Neutrophil (primary cell): ENCODE results near the gene CNTNAP2.
"Not testable (repeated sequence)": the region's sequence is repeated elsewhere in the genome, so short reads cannot be mapped to it uniquely, and the experiment has no call there.

Source experiments
- H3K27ac ChIP-seq: fragments of 200-600 bp; sonication (generic); 2 replicates; pipeline ENCODE4 v1.5.1; 2016; ENCODE audit warnings: mild to moderate bottlenecking, moderate library complexity
- H3K27me3 ChIP-seq: fragments of 200-600 bp; sonication (generic); 2 replicates; pipeline ENCODE4 v1.6.0; 2016; ENCODE audit warnings: mild to moderate bottlenecking
- H3K36me3 ChIP-seq: fragments of 200-600 bp; sonication (generic); 2 replicates; pipeline ENCODE4 v1.5.1; 2017
- H3K4me1 ChIP-seq, 2 experiments: fragments of 200-600 bp in 1 of 2; sonication (generic) in 1 of 2; 1 replicate in 1 of 2; 2 replicates in 1 of 2; pipeline versions ENCODE4 v1.5.1 to v1.6.1; 2013 to 2016; ENCODE audit warnings: low read depth in 1 of 2, low read length in 1 of 2, mild to moderate bottlenecking in 1 of 2, moderate library complexity in 1 of 2; ENCODE audit not compliant: control insufficient read depth in 1 of 2, insufficient read depth in 1 of 2
- H3K4me3 ChIP-seq, 2 experiments: fragments of 200-600 bp in 1 of 2; sonication (generic) in 1 of 2; 1 replicate in 1 of 2; 2 replicates in 1 of 2; pipeline ENCODE4 v1.5.1; 2013 to 2016; ENCODE audit warnings: low read depth in 1 of 2, low read length in 1 of 2, mild to moderate bottlenecking in 1 of 2, moderate library complexity in 1 of 2
- H3K9me3 ChIP-seq: fragments of 200-600 bp; sonication (generic); 2 replicates; pipeline ENCODE4 v1.5.1; 2016
- TF ChIP-seq, protein P1 (sequence below): fragments of 200-600 bp; sonication (generic); IDR thresholded peaks from 2 replicates; pipeline ENCODE4 v1.5.1; 2016; ENCODE audit warnings: antibody characterized with exemption

The CNTNAP2 gene

DNA sequence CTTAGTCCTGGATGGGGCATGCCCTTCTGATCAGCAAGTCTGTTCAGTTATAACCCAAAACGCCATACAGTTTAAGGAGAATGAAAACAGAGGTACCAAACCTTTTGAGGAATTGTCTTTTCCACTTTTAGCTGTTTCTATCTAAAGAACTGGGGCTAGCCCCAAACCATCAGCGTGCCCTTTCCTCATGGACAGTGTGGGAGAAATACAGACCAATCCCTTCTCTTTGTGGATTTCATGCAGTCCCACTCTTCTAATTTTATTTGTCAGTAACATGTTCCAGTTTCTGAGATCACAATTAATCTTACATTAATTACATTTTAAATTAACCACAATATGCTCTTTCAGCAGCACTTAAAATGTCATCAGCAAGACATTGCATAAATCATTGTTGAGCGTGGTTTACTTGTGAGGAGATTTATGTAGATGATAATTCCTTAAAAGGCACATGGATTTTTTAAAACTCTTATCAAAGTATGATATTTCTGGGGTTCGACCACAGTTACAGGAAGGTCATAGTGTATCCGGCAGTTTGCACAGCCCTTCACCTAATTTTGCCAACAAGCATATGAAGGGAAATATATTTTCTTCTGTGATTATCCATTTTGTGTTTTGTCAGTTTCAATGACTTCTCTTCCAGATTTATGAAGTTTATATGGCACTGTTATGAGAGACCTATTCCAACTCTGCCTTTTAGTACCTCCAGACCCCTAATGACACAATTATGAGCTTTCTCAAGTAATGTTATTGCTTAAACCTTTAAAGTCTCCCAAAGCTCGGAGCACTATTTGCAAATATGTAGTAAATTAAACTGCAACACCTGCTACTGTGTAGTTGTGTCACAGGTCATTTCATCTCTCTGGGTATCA is 1605.6 kb downstream of the CNTNAP2 start:
- Histone ChIP-seq H3K27me3 (no peaks in the 10 kb centered on the region), H3K9me3 (no peaks in the 10 kb centered on the region), H3K36me3 (no peaks in the 10 kb centered on the region), H3K4me3 (no peak overlapping the region), H3K4me1 (no peaks in the 10 kb centered on the region), H3K27ac (no peak overlapping the region)
- TF ChIP-seq, protein P1, sequence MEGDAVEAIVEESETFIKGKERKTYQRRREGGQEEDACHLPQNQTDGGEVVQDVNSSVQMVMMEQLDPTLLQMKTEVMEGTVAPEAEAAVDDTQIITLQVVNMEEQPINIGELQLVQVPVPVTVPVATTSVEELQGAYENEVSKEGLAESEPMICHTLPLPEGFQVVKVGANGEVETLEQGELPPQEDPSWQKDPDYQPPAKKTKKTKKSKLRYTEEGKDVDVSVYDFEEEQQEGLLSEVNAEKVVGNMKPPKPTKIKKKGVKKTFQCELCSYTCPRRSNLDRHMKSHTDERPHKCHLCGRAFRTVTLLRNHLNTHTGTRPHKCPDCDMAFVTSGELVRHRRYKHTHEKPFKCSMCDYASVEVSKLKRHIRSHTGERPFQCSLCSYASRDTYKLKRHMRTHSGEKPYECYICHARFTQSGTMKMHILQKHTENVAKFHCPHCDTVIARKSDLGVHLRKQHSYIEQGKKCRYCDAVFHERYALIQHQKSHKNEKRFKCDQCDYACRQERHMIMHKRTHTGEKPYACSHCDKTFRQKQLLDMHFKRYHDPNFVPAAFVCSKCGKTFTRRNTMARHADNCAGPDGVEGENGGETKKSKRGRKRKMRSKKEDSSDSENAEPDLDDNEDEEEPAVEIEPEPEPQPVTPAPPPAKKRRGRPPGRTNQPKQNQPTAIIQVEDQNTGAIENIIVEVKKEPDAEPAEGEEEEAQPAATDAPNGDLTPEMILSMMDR: no peak

DNA sequence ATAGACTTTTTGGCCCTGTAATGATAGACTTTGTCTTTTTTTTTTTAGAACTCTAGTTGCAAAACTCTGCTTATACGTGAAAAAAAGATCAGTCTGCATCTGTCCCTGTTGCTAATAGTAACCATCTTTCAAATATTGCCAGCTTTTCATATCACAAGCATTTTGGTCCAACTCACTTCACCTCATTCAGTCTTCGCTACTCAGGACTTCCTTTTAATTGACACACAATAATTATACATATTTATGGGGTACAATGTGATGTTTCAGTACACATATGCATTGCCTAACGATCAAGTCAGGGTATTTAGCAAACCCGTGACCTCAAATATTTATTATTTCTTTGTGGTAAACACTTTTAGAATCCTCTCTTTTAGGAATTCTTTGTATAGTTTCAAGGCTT is 1606.9 kb downstream of the CNTNAP2 start:
- no peaks in the 10 kb centered on the region for H3K36me3 ChIP-seq
- no peak overlapping the region for H3K27ac ChIP-seq
- no peak overlapping the region for H3K4me3 ChIP-seq
- TF ChIP-seq, protein P1: no peak
- H3K4me1 ChIP-seq: no peaks in the 10 kb centered on the region
- no peaks in the 10 kb centered on the region for H3K27me3 ChIP-seq
- H3K9me3 ChIP-seq: no peaks in the 10 kb centered on the region

DNA sequence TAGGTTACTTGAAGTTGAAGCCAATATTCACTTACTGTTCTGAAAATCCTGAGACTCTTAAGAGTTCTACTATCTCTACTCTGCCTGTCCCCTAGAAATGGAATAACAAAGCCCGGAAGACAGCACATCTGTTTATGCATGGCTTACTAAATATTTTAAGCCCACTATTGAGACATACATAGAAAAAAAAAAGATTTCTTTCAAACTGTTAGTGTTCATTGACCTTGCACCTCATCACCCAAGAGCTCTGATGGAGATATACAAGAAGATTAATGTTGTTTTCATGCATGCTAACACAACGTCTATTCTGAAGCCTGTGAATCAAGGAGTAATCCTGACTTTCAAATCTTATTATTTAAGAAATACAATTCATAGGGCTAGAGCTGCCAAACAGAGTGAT is 1614.7 kb downstream of the CNTNAP2 start:
- Histone ChIP-seq H3K36me3 (no peaks in the 10 kb centered on the region), H3K9me3 (no peaks in the 10 kb centered on the region), H3K4me3 (no peak overlapping the region), H3K4me1 (no peaks in the 10 kb centered on the region), H3K27me3 (no peaks in the 10 kb centered on the region), H3K27ac (no peak overlapping the region)
- TF ChIP-seq, protein P1: no peak

DNA sequence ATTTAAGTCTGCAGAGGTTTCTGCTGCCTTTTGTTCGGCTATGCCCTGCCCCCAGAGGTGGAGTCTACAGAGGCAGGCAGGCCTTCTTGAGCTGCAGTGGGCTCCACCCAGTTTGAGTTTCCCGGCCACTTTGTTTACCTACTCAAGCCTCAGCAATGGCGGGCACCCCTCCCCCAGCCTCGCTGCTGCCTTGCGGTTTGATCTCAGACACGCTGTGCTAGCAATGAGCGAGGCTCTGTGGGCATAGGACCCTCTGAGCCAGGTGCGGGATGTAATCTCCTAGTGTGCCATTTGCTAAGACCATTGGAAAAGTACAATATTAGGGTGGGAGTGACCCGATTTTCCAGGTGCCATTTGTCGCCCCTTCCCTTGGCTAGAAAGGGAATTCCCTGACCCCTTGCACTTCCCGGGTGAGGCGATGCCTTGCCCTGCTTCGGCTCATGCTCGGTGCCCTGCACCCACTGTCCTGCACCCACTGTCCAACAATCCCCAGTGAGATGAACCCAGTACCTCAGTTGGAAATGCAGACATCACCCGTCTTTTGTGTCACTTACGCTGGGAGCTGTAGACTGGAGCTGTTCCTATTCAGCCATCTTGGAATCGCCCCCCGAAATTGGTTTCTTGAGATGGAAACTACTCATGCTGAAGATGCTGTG is 1621.1 kb downstream of the CNTNAP2 start:
- not testable (repeated sequence) for H3K4me1 ChIP-seq, H3K4me3 ChIP-seq, H3K27ac ChIP-seq, H3K36me3 ChIP-seq, H3K9me3 ChIP-seq, H3K27me3 ChIP-seq

DNA sequence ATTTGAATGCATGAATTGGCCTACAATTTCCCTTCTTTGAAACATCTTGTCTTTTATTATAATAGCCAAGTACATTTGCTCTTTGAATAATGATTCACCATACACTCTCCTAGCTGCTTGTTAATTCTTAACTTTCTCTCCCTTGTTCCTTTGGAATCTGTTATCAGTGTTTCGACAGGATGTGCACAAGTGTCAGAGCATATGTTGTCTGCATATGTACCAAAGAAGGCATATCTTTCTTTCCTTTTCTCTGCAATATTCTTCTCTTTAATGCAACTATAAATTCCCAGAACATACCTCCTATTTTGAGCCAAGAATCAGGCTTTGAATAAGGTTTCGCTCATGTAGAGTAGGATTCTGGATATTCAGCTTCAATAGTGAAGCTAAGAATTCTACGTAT is 1625.7 kb downstream of the CNTNAP2 start:
- Histone ChIP-seq H3K27me3 (no peaks in the 10 kb centered on the region), H3K36me3 (no peaks in the 10 kb centered on the region), H3K4me1 (no peaks in the 10 kb centered on the region), H3K27ac (no peak overlapping the region), H3K9me3 (no peaks in the 10 kb centered on the region), H3K4me3 (no peak overlapping the region)
- TF ChIP-seq, protein P1: no peak

DNA sequence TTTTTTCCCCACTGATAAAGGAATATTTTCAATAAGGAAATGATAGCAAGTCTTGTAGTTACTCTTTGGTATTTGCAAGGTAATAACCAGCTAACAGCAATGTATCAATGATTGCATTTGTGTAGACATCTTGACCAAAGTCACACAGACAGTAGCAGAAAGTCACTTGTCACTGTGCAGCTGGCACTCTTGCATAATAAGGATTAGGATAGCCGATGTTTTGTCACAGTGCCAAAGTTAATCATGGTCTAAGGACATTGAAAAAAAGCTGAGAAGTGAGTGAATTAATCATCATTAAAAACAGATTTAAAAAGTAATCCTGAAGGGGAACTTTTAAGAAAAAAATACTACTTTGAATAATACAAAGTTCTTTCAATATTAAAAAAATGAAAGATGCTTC is 1639.7 kb downstream of the CNTNAP2 start:
- Histone ChIP-seq H3K36me3 (no peaks in the 10 kb centered on the region), H3K9me3 (no peaks in the 10 kb centered on the region), H3K4me1 (no peaks in the 10 kb centered on the region), H3K27ac (no peak overlapping the region), H3K27me3 (no peaks in the 10 kb centered on the region), H3K4me3 (no peak overlapping the region)
- TF ChIP-seq, protein P1: no peak
